Osteoblast (primary cell): ENCODE data around the gene LRRC2. TPM values are rescaled to one million over a fixed set of nuclear protein-coding genes. Genes with fewer than 3 reads are reported as not detected.

Experiments
- DNase-seq: peaks from one replicate; pipeline ENCODE4 v3.0.0; 2011; ENCODE audit warnings: low spot score, mixed read lengths; ENCODE audit not compliant: insufficient read length; ENCODE audit errors: missing footprints
- H2AFZ ChIP-seq: 2 replicates; pipeline ENCODE4 v1.6.0; 2011; ENCODE audit warnings: mild to moderate bottlenecking, low read length
- H3K27ac ChIP-seq: 2 replicates; pipeline ENCODE4 v1.5.1; 2011; ENCODE audit warnings: mild to moderate bottlenecking, low read depth, low read length, moderate library complexity
- H3K27me3 ChIP-seq: 2 replicates; pipeline ENCODE4 v1.6.0; 2012; ENCODE audit warnings: mild to moderate bottlenecking, control low read depth, inconsistent platforms, low read length, moderate library complexity; ENCODE audit not compliant: insufficient read depth
- H3K36me3 ChIP-seq: 2 replicates; pipeline ENCODE4 v1.5.1; 2011; ENCODE audit warnings: mild to moderate bottlenecking, low read length, control low read depth, moderate library complexity; ENCODE audit not compliant: insufficient read depth
- H3K4me1 ChIP-seq: 2 replicates; pipeline ENCODE4 v1.5.1; 2011; ENCODE audit warnings: mild to moderate bottlenecking, low read length, control low read depth, moderate library complexity; ENCODE audit not compliant: insufficient read depth
- H3K4me2 ChIP-seq: 2 replicates; pipeline ENCODE4 v1.6.0; 2011; ENCODE audit warnings: mild to moderate bottlenecking, low read length; ENCODE audit not compliant: insufficient read depth
- H3K4me3 ChIP-seq: fragments of 200-600 bp; sonication (generic); 3 replicates; pipeline ENCODE4 v1.5.1; 2012; ENCODE audit warnings: mild to moderate bottlenecking, low read length, inconsistent platforms; ENCODE audit not compliant: insufficient read depth
- H3K79me2 ChIP-seq: 2 replicates; pipeline ENCODE4 v1.6.0; 2012; ENCODE audit warnings: mild to moderate bottlenecking, low read length, control low read depth, inconsistent platforms; ENCODE audit not compliant: insufficient read depth
- H3K9me3 ChIP-seq: 2 replicates; pipeline ENCODE4 v1.5.1; 2011; ENCODE audit warnings: low read depth, low read length, control low read depth
- H4K20me1 ChIP-seq: 2 replicates; pipeline ENCODE4 v1.6.0; 2012; ENCODE audit warnings: mild to moderate bottlenecking, low read length, control low read depth; ENCODE audit not compliant: insufficient read depth
- CTCF ChIP-seq: IDR thresholded peaks from 2 replicates; pipeline ENCODE4 v1.5.1; 2011; ENCODE audit warnings: mild to moderate bottlenecking, low read depth, low read length, moderate library complexity; ENCODE audit errors: extremely low read depth
- total RNA-seq: library from RNA; depleted of rRNA; stranded (reverse); fragments of >200 nt; gene quantifications from 2 replicates; pipeline ENCODE4 v1.2.3, GENCODE V29; 2012

Gene LRRC2
- total RNA-seq, 1 donor: 5.1 TPM

- no peak overlapping the region for H2AFZ ChIP-seq
- peaks cover 15% of the 10 kb centered on the region for H3K27me3 ChIP-seq
- H3K36me3 ChIP-seq: no peaks in the 10 kb centered on the region
- H4K20me1 ChIP-seq: no peaks in the 10 kb centered on the region
- H3K4me3 ChIP-seq: no peak overlapping the region
- no peak for TF ChIP-seq CTCF
- H3K27ac ChIP-seq: no peak overlapping the region
- H3K4me2 ChIP-seq: no peak overlapping the region
- no peaks in the 10 kb centered on the region for H3K4me1 ChIP-seq
- no peaks in the 10 kb centered on the region for H3K79me2 ChIP-seq
- H3K9me3 ChIP-seq: no peaks in the 10 kb centered on the region
- no peak for DNase-seq
These were observed 38.0 kb upstream of the LRRC2 start for GRCh38 chr3:46604127-46604526.

GRCh38 chr3:46603446-46604046 lies 37.4 kb upstream of the LRRC2 start:
- no peaks in the 10 kb centered on the region for H3K36me3 ChIP-seq
- H3K4me3 ChIP-seq: no peak overlapping the region
- H3K4me1 ChIP-seq: no peaks in the 10 kb centered on the region
- no peak for DNase-seq
- no peak overlapping the region for H3K4me2 ChIP-seq
- H3K79me2 ChIP-seq: no peaks in the 10 kb centered on the region
- H3K27ac ChIP-seq: no peak overlapping the region
- no peaks in the 10 kb centered on the region for H3K9me3 ChIP-seq
- peaks cover 17% of the 10 kb centered on the region for H3K27me3 ChIP-seq
- no peak for TF ChIP-seq CTCF
- H2AFZ ChIP-seq: no peak overlapping the region
- H4K20me1 ChIP-seq: no peaks in the 10 kb centered on the region

- H3K36me3 ChIP-seq: no peaks in the 10 kb centered on the region
- H3K9me3 ChIP-seq: no peaks in the 10 kb centered on the region
- DNase-seq: no peak
- H3K27me3 ChIP-seq: peaks cover 14% of the 10 kb centered on the region
- no peak overlapping the region for H3K27ac ChIP-seq
- no peak overlapping the region for H2AFZ ChIP-seq
- H3K79me2 ChIP-seq: no peaks in the 10 kb centered on the region
- TF ChIP-seq CTCF: no peak
- H3K4me3 ChIP-seq: no peak overlapping the region
- no peak overlapping the region for H3K4me2 ChIP-seq
- no peaks in the 10 kb centered on the region for H4K20me1 ChIP-seq
- no peaks in the 10 kb centered on the region for H3K4me1 ChIP-seq
These were observed 33.5 kb upstream of the LRRC2 start for GRCh38 chr3:46599590-46599989.

- H3K36me3 ChIP-seq: no peaks in the 10 kb centered on the region
- DNase-seq: no peak
- H3K27me3 ChIP-seq: peaks cover 19% of the 10 kb centered on the region
- no peak overlapping the region for H2AFZ ChIP-seq
- H3K9me3 ChIP-seq: no peaks in the 10 kb centered on the region
- no peak overlapping the region for H3K4me3 ChIP-seq
- TF ChIP-seq CTCF: no peak
- no peaks in the 10 kb centered on the region for H4K20me1 ChIP-seq
- no peak overlapping the region for H3K4me2 ChIP-seq
- no peak overlapping the region for H3K27ac ChIP-seq
- no peaks in the 10 kb centered on the region for H3K79me2 ChIP-seq
- no peaks in the 10 kb centered on the region for H3K4me1 ChIP-seq
These were observed 29.8 kb upstream of the LRRC2 start for GRCh38 chr3:46595819-46596314.
